ENCODE measurements around the gene CD22. TPM values are rescaled to one million over a fixed set of nuclear protein-coding genes. Genes with fewer than 3 reads are reported as not detected.

Gene CD22
- total RNA-seq, 2 donors from 2014 or later: 0.39 to 0.56 TPM

DNA sequence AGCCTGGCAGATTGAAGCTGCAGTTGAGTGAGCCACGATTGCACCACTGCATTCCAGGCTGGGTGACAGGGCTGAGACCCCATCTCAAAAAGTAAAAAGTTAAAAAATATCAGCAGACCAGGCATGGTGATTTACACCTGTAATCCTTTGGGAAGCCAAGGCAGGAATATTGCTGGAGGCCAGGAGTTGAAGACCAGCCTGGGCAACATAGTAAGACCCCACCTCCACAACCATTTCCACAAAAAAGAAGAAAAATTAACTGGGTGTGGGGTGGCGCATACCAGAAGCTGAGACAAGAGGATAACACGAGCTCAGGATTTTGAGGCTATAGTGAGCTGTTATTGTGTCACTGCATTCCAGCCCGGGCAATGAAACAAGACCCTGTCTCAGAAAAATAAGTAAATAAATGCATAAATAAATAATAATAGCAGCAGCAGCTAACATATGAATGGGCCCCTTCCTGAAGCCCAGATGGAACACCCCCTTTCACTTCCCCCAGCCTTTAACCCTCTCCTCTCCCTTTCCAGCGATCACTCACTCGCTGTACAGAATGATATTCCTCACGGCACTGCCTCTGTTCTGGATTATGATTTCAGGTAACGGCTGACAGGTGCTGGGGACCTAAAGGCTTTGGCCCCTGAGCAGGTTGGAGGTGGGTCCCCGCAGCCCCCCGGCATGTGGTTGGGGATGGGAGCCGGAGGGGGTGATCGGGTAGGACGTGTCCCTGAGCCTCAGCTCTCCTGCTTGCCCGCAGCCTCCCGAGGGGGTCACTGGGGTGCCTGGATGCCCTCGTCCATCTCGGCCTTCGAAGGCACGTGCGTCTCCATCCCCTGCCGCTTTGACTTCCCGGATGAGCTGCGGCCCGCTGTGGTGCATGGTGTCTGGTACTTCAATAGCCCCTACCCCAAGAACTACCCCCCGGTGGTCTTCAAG lies 33.9 kb upstream of the CD22 start:
- no peak for DNase-seq
- intact Hi-C loops (cut with DNase I): no loop called here
- ATAC-seq: no peak

DNA sequence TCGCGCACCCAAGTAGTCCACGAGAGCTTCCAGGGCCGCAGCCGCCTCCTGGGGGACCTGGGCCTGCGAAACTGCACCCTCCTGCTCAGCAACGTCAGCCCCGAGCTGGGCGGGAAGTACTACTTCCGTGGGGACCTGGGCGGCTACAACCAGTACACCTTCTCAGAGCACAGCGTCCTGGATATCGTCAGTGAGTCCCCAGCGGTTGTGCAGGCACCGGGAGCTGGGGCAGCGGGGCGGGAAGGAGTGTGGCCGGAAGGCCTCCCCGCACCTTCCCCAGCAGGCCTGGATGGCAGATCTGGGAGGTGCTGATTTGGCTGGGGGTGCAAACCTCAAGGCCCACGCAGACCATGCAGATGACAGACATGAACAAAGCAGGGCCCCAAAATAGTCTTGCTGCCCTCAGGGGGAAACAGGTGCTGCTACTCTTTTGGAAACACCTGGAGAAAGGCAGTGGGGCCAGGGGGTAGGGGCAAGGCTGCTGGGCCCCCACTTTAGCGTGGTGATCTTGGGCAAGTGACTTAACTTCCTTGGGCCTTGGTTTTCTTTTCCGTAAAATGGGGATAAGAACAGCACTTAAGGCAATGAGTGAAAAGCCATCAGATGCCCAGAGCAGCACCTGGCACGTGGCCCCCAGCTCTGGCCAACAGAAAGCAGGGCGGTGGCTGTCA lies 33.1 kb upstream of the CD22 start:
- ATAC-seq (no peak), DNase-seq (no peak)
- intact Hi-C loops (cut with DNase I): no loop called here

DNA sequence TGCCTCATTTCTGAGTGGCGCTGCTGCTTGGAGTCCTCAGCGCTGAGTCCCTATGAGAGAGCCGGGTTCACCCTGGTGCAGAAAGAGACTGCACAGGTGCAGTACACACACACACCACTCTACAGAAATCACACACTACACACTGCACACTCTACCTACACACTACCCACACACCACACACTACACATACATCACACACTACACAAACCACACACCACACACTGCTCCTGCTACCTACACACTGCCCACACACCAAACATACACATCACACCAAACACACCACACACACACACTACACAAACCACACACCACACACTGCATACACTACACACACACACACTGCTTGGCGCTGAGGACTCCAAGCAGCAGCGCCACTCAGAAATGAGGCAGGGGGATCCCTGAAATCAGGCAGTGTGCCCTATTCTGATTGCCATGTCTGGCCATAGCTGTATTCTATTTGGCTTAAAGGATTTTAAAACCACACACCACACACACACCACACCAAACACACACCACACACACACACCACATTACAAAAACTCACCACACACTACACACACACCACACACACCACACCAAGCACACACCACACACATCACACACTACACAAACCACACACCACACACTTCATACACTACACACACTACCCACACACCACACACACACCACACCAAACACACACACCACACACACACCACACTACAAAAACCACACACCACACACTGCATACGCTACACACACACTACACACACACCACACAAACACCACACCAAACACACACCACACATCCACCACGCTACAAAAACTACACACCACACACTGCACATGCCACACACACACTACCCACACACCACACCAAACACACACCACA lies 32.1 kb upstream of the CD22 start:
- intact Hi-C loops (cut with DNase I): no loop called here
- ATAC-seq (no peak), DNase-seq (no peak)

DNA sequence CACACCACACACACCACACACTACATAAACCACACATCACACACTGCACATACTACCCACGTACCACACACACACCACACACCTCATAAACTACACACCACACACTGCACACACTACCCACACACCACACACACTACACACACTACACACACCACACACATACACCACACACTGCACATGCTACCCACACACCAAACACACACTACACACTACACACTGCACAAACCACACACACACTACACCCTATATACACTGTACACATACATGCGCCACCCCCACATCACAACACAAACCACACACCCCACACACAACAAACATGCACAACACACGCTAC lies 31.5 kb upstream of the CD22 start:
- intact Hi-C loops (cut with DNase I): no loop called here
- ATAC-seq: no peak
- DNase-seq: no peak

DNA sequence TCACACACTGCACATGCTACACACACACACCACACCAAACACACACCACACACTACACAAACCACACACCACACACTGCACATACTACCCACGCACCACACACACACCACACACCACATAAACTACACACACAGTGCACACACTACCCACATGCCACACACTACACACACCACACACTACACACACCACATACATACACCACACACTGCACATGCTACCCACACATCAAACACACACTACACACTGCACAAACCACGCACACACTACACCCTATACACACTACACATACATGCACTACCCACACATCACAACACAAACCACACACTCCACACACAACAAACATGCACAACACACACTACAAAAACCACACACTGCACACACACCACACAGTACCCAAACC lies 31.1 kb upstream of the CD22 start:
- intact Hi-C loops (cut with DNase I): no loop called here
- DNase-seq (no peak), ATAC-seq (no peak)

DNA sequence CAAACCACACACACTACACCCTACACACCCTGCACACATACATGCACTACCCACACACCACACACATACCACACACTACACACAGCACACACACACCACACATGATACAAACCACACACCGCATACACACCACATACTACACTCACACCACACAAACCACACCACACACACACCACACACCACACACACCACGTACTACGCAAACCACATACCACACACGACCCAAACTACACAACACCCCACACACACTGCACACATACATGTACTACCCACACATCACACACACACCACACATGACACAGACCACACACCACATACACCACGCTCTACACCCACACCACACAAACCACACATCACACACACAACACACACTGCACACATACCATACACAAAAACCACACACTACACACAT lies 30.4 kb upstream of the CD22 start:
- ATAC-seq (no peak), DNase-seq (no peak)
- intact Hi-C loops (cut with DNase I): no loop called here

DNA sequence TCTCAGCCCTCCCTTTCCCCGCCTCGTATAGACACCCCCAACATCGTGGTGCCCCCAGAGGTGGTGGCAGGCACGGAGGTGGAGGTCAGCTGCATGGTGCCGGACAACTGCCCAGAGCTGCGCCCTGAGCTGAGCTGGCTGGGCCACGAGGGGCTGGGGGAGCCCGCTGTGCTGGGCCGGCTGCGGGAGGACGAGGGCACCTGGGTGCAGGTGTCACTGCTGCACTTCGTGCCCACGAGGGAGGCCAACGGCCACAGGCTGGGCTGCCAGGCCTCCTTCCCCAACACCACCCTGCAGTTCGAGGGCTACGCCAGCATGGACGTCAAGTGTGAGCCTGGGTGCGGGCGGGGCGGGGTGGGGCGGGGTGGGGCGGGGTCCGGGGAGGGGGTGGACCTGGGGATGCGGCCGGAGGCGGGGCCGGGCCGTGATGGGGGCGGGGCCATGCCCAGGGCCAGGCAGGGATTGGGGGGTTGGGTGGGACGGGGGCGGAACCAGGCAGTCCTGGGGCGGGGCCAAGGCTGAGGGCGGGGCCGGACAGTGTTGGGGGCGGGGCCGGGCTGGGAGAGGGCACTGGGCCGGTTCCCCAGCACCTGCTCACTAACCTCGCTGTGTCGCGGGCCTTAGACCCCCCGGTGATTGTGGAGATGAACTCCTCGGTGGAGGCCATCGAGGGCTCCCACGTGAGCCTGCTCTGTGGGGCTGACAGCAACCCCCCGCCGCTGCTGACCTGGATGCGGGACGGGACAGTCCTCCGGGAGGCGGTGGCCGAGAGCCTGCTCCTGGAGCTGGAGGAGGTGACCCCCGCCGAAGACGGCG lies 29.3 kb upstream of the CD22 start:
- ATAC-seq (peak; percentile 23 to 50), DNase-seq (no peak)
- intact Hi-C loops (cut with DNase I): no loop called here

DNA sequence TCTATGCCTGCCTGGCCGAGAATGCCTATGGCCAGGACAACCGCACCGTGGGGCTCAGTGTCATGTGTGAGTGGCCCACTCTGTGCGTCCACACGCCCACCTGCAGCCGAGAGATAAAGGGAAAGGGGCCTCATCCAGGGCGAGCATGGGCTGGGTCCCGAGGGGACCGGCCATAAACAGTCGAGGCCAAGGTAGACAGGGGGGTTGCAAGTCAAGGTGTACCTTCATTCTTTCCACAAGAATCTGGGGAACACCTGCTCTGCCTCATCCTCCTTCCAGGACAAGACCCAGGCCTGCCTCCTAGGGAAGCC lies 28.7 kb upstream of the CD22 start:
- DNase-seq (no peak), ATAC-seq (no peak)
- intact Hi-C loops (cut with DNase I): no loop called here

DNA sequence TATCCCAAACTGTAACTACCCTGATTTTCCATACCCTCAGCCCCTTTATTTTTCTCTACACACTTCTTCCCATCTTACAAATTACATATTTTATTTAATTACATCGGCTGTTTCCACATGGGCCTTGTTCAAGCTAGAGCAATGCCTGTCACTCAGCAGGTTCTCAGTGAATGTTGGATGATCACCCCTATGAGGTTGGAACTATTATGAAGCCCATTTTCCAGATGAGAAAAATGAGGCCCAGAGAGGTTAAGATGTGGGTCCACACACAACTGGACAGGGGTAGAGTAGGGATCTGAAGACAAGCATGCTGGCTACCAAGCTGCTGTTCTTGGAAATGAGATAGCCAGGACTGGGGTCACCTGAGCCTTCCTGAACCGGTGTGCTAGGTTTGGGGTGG lies 27.0 kb upstream of the CD22 start:
- intact Hi-C loops (cut with DNase I): no loop called here
- DNase-seq (no peak), ATAC-seq (no peak)

DNA sequence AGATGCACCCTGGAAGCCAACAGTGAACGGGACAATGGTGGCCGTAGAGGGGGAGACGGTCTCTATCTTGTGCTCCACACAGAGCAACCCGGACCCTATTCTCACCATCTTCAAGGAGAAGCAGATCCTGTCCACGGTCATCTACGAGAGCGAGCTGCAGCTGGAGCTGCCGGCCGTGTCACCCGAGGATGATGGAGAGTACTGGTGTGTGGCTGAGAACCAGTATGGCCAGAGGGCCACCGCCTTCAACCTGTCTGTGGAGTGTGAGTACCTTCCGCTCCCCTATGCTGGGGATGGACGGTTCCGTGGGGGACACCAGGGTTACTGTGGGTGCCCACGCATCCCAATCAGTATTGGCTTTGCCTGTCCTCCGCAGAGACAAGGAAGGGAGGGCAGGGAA lies 26.5 kb upstream of the CD22 start:
- intact Hi-C loops (cut with DNase I): no loop called here
- DNase-seq: no peak
- ATAC-seq: no peak

DNA sequence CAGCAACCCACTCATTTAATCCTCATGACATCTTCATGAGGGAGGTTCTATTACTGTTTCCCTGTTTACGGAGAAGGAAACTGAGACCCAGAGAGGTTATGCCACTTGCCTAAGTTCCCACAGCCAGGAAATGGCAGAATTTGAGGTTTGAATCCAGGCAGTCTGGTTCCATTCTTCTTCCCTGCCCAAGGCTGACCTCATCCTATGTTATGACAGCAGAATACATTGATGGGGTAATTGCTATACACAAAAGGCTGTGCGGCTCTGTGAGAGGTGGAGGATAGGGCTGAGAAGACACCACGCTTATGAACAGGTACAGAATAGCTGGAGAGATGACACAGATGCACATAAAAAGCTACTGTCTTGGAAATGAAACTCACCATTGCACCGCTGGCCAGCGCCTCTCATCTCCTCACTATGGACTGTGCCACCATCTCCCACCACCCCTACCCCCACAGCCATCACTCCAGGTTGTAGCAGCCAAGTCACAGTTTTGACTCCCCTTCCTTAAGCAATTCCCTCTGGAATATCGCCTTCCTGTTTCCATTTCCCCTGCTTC lies 25.6 kb upstream of the CD22 start:
- DNase-seq (no peak), ATAC-seq (no peak)
- intact Hi-C loops (cut with DNase I): no loop called here

DNA sequence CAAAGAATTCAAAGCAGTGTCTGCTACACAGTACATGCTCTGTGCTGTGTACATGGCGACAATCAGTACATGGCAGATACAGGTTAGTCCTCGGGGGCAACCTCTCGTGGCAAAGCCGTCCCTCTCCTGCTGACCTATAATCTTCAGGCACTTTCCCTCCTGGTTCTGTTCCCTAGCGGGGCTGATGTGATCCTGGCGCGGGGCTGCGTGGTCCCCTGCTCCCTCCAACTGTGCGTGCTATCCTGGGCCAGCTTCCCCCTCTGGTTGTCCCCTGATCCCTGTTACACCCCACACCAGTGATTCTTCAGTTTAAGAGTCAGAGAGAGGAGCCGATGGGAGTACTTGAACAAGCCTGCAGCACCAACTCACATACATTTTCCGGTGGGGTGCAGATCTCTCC lies 25.0 kb upstream of the CD22 start:
- intact Hi-C loops (cut with DNase I): no loop called here
- no peak for DNase-seq
- no peak for ATAC-seq

DNA sequence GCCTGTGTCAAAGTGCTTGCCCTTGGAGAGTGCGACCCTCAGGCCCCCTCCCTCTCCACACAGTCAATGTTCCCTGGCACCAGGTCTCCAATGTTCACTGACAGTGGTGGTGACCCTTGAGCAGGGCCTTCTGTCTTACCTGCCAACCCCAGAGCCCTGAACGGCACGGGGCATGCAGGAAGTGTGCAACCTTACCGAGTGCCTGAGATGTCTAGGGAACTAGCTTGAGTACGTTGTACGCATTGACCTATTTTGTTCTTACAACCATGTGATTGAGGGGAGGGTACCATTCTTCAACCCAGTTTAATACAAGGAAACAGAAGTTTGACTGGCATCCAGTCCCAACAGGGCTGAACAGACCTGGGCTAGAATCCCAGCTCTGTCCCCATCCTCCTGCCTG lies 23.8 kb upstream of the CD22 start:
- intact Hi-C loops (cut with DNase I): no loop called here
- no peak for DNase-seq
- no peak for ATAC-seq

DNA sequence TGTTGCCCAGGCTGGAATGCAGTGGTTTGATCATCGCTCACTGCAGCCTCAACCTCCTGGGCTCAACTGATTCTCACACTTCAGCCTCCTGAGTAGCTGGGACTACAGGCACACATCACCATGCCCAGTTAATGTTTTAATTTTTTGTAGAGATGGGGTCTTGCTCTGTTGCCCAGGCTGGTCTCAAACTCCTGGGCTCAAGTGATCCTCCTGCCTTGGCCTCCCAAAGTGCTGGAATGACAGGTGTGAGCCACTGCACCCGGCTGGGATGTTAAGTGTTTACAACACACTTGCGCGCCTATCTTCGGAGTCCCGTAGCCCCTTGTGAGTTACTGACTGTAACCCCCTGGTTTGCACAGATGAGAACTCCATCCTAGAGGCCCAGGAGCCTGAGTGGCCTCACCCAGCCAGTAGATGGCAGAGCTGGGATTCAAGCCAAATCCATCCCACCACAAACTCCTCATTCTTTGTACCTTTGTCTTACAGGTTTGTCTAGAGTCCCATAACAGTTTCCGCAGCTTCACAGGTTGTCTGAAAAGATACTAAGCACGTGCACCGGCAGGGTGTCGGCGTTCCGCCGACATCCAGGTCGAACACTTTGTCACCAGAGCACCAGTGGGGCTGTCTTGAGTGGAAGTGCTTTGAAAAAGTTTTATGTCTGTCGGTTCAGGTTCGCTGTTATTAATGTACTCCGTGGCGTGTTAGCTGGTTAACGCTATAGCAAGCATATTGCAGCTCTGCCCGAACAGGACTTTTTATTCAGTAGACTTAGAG lies 22.3 kb upstream of the CD22 start:
- ATAC-seq: no peak
- intact Hi-C loops (cut with DNase I): no loop called here
- DNase-seq: no peak

DNA sequence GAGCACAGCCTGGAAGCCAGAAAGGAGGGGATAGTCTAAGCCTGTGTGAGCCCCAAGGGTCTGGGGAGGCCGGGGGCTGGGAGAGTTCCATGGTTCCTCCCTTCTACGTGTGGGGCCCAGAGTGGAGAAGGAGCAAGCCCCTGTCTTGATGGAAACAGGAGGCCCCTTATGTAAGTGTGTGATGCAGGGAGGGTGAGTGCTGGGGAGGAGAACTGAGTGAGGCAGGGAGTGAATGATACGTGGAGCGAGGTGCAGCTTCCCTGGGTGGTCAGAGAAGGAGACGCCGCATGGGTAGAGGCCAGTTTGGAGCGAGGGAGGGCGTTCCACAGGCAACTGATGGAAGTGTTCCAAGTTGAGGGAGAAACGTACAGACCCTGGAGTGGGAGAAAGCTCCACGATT lies 21.1 kb upstream of the CD22 start:
- DNase-seq: no peak

DNA sequence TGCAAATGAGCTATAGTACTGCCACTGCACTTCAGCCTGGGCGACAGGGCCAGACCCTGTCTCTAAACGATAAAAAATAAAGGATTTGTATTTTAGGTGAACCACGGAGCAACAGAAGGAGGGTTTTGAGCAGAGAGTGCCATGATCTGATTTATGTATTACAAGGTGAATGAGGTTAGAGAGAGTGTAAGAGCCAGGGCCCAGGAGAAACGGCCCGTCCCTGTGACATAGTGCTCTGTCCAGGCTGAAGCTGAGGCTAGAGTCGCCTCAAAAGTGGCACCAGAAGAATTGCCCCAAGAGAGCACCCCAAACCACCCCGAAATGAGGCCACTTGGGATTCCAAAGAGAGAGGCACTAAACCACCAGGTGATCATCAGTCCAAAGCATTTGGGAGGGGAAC lies 20.1 kb upstream of the CD22 start:
- DNase-seq (no peak), ATAC-seq (no peak)
- intact Hi-C loops (cut with DNase I): no loop called here

More for the DNA sequence above, 21.1 kb upstream of the CD22 start:
- intact Hi-C loops (cut with DNase I): no loop called here
- no peak for ATAC-seq

DNA sequence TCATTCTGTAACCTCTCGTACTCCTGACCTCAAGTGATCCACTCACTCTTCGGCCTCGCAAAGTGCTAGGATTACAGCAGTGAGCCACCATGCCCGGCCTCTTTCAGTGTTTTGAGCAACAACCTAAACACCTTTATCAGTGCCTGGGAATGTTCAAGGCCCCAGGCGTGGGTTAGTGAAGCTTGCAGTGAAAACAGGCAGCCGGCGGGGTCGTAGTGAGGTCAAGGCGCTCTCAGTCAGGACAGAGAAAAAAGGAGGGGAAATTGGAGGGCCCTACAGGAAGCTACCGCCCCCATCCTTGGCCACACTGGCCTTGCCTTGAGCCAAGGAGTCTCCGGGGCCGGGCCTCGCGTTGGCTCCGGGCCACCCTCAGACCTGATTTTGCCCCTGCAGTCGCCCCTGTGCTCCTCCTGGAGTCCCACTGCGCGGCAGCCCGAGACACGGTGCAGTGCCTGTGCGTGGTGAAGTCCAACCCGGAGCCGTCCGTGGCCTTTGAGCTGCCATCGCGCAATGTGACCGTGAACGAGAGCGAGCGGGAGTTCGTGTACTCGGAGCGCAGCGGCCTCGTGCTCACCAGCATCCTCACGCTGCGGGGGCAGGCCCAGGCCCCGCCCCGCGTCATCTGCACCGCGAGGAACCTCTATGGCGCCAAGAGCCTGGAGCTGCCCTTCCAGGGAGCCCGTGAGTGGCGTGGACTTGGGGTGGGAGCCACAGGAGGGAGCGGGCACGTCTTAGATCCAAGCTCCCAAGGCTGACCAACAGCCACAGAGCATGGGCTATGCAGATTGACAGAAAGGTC lies 19.3 kb upstream of the CD22 start:
- intact Hi-C loops (cut with DNase I): no loop called here
- ATAC-seq (peak; percentile 70 to 78), DNase-seq (peak; percentile 40)

DNA sequence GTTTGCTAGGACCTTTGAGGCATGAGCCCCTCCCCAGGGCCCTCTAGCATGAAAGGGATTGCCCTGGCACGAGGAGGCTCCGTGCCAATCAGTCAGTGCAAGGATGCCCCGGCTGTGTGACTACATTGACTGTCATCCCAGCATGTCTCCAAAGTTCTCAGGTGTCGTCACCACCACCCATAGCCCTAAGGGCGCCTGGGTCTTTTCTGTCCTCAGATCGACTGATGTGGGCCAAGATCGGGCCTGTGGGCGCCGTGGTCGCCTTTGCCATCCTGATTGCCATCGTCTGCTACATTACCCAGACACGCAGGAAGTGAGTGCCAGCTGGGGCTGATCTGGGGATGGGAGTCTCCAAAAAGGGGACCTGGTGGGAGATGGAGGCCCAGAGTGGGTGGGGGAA lies 18.7 kb upstream of the CD22 start:
- DNase-seq (no peak), ATAC-seq (no peak)
- intact Hi-C loops (cut with DNase I): no loop called here
